Peyer's patch (tissue), 4 donors: ENCODE measurements around the gene AUTS2.

Experiments used
- POLR2A ChIP-seq, 2 donors: fragments of 450-650 bp; IDR thresholded peaks; one replicate each; pipeline ENCODE4 v1.5.1; 2017; ENCODE audit warnings: antibody characterized with exemption in 2 of 2, mild to moderate bottlenecking in 2 of 2, moderate library complexity in 2 of 2
- TF ChIP-seq, protein P1 (sequence below), 6 experiments: fragments of 450-650 bp in 4 of 6; fragments of 200-600 bp in 2 of 6; sonication (generic) in 1 of 6; IDR thresholded peaks; one replicate each; pipeline ENCODE4 v1.5.1; 2017 to 2019; ENCODE audit warnings: antibody characterized with exemption in 6 of 6, mild to moderate bottlenecking in 3 of 6, moderate library complexity in 1 of 6

DNA sequence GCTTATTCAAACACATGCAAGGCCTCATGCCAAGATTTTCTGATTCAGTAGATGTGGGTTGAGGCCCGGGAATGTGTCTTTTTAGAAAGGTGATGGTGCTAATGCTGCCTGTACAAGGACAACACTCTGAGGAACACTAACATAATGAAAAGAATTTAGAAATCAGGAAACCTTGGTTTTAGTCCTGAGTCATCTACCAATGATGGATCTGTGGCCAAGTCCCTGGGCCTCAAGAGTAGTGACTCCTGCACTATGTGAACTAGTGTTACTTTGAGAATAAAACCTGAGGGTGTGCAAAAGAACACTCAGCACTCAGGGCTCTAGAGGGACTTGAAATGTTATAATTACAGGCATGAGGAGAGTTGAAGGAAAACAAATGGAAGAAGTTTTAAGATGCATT, 792.0 kb downstream of the AUTS2 start:
- TF ChIP-seq POLR2A (IDR thresholded peaks at IDR 0.05) = no peak
- TF ChIP-seq, protein P1, sequence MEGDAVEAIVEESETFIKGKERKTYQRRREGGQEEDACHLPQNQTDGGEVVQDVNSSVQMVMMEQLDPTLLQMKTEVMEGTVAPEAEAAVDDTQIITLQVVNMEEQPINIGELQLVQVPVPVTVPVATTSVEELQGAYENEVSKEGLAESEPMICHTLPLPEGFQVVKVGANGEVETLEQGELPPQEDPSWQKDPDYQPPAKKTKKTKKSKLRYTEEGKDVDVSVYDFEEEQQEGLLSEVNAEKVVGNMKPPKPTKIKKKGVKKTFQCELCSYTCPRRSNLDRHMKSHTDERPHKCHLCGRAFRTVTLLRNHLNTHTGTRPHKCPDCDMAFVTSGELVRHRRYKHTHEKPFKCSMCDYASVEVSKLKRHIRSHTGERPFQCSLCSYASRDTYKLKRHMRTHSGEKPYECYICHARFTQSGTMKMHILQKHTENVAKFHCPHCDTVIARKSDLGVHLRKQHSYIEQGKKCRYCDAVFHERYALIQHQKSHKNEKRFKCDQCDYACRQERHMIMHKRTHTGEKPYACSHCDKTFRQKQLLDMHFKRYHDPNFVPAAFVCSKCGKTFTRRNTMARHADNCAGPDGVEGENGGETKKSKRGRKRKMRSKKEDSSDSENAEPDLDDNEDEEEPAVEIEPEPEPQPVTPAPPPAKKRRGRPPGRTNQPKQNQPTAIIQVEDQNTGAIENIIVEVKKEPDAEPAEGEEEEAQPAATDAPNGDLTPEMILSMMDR (IDR thresholded peaks at IDR 0.05) = no peak
